ENCODE results near the gene SYT7.

DNA sequence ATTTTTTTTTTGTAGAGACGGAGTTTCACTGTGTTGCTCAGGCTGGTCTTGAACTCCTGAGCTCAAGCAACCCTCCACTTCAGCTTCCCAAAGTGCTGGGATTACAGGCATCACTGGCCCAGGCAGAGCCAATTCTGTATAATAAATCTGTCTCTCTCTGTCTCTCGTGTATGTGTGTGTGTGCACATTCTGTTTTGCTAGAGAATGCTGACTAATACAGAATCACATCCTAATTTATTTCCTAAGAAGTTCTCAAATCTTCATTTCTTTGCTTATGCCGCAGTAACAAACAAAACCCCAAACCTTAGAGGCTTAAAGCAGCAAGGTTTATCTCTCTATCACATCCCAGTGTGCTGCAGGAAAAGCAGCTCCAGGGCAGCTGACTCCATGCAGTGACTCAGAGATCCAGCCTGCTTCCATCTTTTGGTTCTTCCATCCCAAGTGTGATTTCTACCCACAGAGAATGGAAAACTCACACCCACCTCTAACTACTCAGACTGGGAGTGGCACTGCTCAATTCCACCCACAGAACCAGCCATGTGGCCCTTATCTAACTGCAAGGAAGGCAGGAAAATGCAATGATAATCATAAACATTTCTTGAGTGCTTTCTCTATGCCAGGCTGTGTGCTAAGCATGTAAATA lies 107.4 kb downstream of the SYT7 start:
- TF ChIP-seq, protein P1, sequence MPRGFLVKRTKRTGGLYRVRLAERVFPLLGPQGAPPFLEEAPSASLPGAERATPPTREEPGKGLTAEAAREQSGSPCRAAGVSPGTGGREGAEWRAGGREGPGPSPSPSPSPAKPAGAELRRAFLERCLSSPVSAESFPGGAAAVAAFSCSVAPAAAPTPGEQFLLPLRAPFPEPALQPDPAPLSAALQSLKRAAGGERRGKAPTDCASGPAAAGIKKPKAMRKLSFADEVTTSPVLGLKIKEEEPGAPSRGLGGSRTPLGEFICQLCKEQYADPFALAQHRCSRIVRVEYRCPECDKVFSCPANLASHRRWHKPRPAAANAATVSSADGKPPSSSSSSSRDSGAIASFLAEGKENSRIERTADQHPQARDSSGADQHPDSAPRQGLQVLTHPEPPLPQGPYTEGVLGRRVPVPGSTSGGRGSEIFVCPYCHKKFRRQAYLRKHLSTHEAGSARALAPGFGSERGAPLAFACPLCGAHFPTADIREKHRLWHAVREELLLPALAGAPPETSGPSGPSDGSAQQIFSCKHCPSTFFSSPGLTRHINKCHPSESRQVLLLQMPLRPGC (tag by site-specific recombination; IDR thresholded peaks at IDR 0.05), result no peak
- TF ChIP-seq ZBTB11 (tag by site-specific recombination; conservative IDR thresholded peaks at IDR 0.05; ENCODE audit: low read depth) (no peak), GLIS1 (tag by site-specific recombination; IDR thresholded peaks at IDR 0.05) (no peak), ZNF175 (tag by site-specific recombination; IDR thresholded peaks at IDR 0.05) (no peak), CTCF (tag by site-specific recombination; IDR thresholded peaks at IDR 0.05) (no peak), REST (tag by site-specific recombination; IDR thresholded peaks at IDR 0.05) (no peak)
- TF ChIP-seq, protein P2, sequence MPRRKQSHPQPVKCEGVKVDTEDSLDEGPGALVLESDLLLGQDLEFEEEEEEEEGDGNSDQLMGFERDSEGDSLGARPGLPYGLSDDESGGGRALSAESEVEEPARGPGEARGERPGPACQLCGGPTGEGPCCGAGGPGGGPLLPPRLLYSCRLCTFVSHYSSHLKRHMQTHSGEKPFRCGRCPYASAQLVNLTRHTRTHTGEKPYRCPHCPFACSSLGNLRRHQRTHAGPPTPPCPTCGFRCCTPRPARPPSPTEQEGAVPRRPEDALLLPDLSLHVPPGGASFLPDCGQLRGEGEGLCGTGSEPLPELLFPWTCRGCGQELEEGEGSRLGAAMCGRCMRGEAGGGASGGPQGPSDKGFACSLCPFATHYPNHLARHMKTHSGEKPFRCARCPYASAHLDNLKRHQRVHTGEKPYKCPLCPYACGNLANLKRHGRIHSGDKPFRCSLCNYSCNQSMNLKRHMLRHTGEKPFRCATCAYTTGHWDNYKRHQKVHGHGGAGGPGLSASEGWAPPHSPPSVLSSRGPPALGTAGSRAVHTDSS (tag by site-specific recombination; IDR thresholded peaks at IDR 0.05), result no peak
- TF ChIP-seq, protein P3, sequence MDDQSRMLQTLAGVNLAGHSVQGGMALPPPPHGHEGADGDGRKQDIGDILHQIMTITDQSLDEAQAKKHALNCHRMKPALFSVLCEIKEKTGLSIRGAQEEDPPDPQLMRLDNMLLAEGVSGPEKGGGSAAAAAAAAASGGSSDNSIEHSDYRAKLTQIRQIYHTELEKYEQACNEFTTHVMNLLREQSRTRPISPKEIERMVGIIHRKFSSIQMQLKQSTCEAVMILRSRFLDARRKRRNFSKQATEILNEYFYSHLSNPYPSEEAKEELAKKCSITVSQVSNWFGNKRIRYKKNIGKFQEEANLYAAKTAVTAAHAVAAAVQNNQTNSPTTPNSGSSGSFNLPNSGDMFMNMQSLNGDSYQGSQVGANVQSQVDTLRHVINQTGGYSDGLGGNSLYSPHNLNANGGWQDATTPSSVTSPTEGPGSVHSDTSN (CRISPR knock-in tag; IDR thresholded peaks at IDR 0.05), result no peak
- TF ChIP-seq, protein P4, sequence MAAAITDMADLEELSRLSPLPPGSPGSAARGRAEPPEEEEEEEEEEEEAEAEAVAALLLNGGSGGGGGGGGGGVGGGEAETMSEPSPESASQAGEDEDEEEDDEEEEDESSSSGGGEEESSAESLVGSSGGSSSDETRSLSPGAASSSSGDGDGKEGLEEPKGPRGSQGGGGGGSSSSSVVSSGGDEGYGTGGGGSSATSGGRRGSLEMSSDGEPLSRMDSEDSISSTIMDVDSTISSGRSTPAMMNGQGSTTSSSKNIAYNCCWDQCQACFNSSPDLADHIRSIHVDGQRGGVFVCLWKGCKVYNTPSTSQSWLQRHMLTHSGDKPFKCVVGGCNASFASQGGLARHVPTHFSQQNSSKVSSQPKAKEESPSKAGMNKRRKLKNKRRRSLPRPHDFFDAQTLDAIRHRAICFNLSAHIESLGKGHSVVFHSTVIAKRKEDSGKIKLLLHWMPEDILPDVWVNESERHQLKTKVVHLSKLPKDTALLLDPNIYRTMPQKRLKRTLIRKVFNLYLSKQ (tag by site-specific recombination; IDR thresholded peaks at IDR 0.05; ENCODE audit: borderline replicate concordance), result no peak
